Endothelial cell (in vitro differentiated cells): ENCODE data around the gene PABPC3. TPM values are rescaled to one million over a fixed set of nuclear protein-coding genes. Genes with fewer than 3 reads are reported as not detected.
A peak's percentile ranks its signal among the peaks of the same experiment; 100 is the strongest.

ENCODE experiments used
- DNase-seq: peaks from one replicate; pipeline ENCODE4 v3.0.0; 2021; ENCODE audit warnings: low spot score
- H3K27ac Mint-ChIP-seq: one replicate; pipeline ENCODE4 v1.8.0; 2021; ENCODE audit warnings: mixed read lengths, inconsistent platforms; ENCODE audit not compliant: unreplicated experiment
- H3K27me3 Mint-ChIP-seq: one replicate; pipeline ENCODE4 v1.8.0; 2021; ENCODE audit warnings: mild to moderate bottlenecking, moderate library complexity, mixed read lengths, inconsistent platforms; ENCODE audit not compliant: unreplicated experiment
- H3K36me3 Mint-ChIP-seq: one replicate; pipeline ENCODE4 v1.8.0; 2021; ENCODE audit warnings: mild to moderate bottlenecking, low read depth, mixed read lengths, inconsistent platforms; ENCODE audit not compliant: unreplicated experiment
- H3K4me1 Mint-ChIP-seq: one replicate; pipeline ENCODE4 v1.8.0; 2021; ENCODE audit warnings: mild to moderate bottlenecking, mixed read lengths, inconsistent platforms; ENCODE audit not compliant: unreplicated experiment
- H3K4me3 Mint-ChIP-seq: one replicate; pipeline ENCODE4 v1.8.0; 2021; ENCODE audit warnings: mild to moderate bottlenecking, mixed read lengths, inconsistent platforms; ENCODE audit not compliant: unreplicated experiment
- H3K9me3 Mint-ChIP-seq: one replicate; pipeline ENCODE4 v1.8.0; 2021; ENCODE audit warnings: mixed read lengths, inconsistent platforms; ENCODE audit not compliant: unreplicated experiment
- total RNA-seq: library from RNA; stranded (reverse); fragmentation: NEBNext Ultra II Directional; extraction: Animal tissue kit (Norgen Biotek cat#: 25700); gene quantifications from one replicate; pipeline ENCODE4 v1.2.1, GENCODE V29; 2021; ENCODE audit not compliant: unreplicated experiment
- TF ChIP-seq, protein P1 (sequence below): fragments of 200-600 bp; sonication (generic); IDR thresholded peaks from one replicate; pipeline ENCODE4 v1.5.0; 2021; ENCODE audit warnings: antibody characterized with exemption; ENCODE audit not compliant: unreplicated experiment

PABPC3 gene
- total RNA-seq, 1 donor from 2014 or later, result 0.44 TPM

DNA sequence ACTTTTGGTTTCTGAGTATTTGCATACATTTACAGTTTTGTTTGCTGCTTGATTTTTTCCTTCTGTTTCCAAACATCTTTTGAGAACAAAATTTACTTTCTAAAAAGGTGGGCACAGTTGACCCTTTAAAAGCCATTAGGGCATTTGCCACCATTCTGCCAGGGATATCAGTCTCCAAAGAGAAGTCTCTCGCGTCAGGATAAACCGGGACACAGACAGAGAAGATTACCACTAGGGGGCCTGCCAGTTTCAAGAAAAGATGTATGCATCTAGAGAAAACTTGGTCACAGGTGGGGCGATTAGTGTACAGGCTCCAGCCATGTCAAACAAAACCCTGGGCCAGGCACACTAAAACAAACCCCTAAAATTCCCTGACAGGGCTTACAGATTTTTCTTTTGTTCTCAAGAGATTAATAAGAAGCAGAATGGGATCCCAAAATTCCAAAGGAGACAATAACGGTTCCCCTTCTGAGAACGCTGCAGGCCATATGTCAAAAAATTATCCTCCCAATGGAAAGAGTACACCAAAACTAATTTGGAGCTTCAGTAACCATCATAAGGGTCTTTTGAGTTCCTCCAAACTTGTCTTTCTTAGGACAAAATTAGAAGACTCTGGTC is 10.7 kb upstream of the PABPC3 start:
- peak; percentile 50 for DNase-seq
- no peaks in the 10 kb centered on the region for H3K36me3 Mint-ChIP-seq

GRCh38 chr13:25088562-25089221 is 7.2 kb upstream of the PABPC3 start:
- H3K36me3 Mint-ChIP-seq, result no peaks in the 10 kb centered on the region
- H3K27ac Mint-ChIP-seq, result no peak overlapping the region
- TF ChIP-seq, protein P1, sequence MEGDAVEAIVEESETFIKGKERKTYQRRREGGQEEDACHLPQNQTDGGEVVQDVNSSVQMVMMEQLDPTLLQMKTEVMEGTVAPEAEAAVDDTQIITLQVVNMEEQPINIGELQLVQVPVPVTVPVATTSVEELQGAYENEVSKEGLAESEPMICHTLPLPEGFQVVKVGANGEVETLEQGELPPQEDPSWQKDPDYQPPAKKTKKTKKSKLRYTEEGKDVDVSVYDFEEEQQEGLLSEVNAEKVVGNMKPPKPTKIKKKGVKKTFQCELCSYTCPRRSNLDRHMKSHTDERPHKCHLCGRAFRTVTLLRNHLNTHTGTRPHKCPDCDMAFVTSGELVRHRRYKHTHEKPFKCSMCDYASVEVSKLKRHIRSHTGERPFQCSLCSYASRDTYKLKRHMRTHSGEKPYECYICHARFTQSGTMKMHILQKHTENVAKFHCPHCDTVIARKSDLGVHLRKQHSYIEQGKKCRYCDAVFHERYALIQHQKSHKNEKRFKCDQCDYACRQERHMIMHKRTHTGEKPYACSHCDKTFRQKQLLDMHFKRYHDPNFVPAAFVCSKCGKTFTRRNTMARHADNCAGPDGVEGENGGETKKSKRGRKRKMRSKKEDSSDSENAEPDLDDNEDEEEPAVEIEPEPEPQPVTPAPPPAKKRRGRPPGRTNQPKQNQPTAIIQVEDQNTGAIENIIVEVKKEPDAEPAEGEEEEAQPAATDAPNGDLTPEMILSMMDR, result no peak
- peaks cover 2% of the 10 kb centered on the region for H3K27me3 Mint-ChIP-seq
- H3K4me3 Mint-ChIP-seq, result no peak overlapping the region
- no peaks in the 10 kb centered on the region for H3K9me3 Mint-ChIP-seq
- DNase-seq, result no peak
- no peaks in the 10 kb centered on the region for H3K4me1 Mint-ChIP-seq

More for the DNA sequence above, 10.7 kb upstream of the PABPC3 start:
- TF ChIP-seq, protein P1, result peak; percentile 63
- Mint-ChIP-seq H3K4me3 (no peak overlapping the region), H3K27me3 (no peaks in the 10 kb centered on the region), H3K9me3 (no peaks in the 10 kb centered on the region), H3K27ac (no peak overlapping the region), H3K4me1 (no peaks in the 10 kb centered on the region)

GRCh38 chr13:25097426-25097825 is 1.5 kb downstream of the PABPC3 start:
- TF ChIP-seq, protein P1, result no peak
- Mint-ChIP-seq H3K27me3 (no peaks in the 10 kb centered on the region), H3K36me3 (no peaks in the 10 kb centered on the region), H3K27ac (no peak overlapping the region), H3K4me3 (no peak overlapping the region), H3K4me1 (no peaks in the 10 kb centered on the region), H3K9me3 (no peaks in the 10 kb centered on the region)
- DNase-seq, result no peak

GRCh38 chr13:25103711-25104110 is 7.8 kb downstream of the PABPC3 start:
- Mint-ChIP-seq H3K36me3 (no peaks in the 10 kb centered on the region), H3K27me3 (no peaks in the 10 kb centered on the region), H3K27ac (no peak overlapping the region), H3K4me3 (no peak overlapping the region), H3K4me1 (no peaks in the 10 kb centered on the region), H3K9me3 (no peaks in the 10 kb centered on the region)
- no peak for DNase-seq
- TF ChIP-seq, protein P1, result no peak

- TF ChIP-seq, protein P1, result no peak
- H3K4me3 Mint-ChIP-seq, result no peak overlapping the region
- H3K4me1 Mint-ChIP-seq, result peaks cover 3% of the 10 kb centered on the region
- no peaks in the 10 kb centered on the region for H3K27me3 Mint-ChIP-seq
- H3K27ac Mint-ChIP-seq, result no peak overlapping the region
- H3K36me3 Mint-ChIP-seq, result no peaks in the 10 kb centered on the region
- no peak for DNase-seq
- no peaks in the 10 kb centered on the region for H3K9me3 Mint-ChIP-seq
Measured at GRCh38 chr13:25109341-25109740, 13.4 kb downstream of the PABPC3 start.
